Colonic mucosa (tissue), 4 donors: ENCODE results near the gene MYO19. TPM values are rescaled to one million over a fixed set of nuclear protein-coding genes. Genes with fewer than 3 reads are reported as not detected.

Experiments
- DNase-seq: peaks from one replicate; pipeline ENCODE4 v3.0.0-alpha.2; 2020
- H3K27ac ChIP-seq: fragments of 200-600 bp; one replicate; pipeline ENCODE4 v1.8.0; 2021
- H3K27me3 ChIP-seq: fragments of 200-600 bp; one replicate; pipeline ENCODE4 v1.8.0; 2021
- H3K36me3 ChIP-seq: fragments of 200-600 bp; one replicate; pipeline ENCODE4 v1.8.0; 2021
- H3K4me1 ChIP-seq: fragments of 200-600 bp; one replicate; pipeline ENCODE4 v1.8.0; 2021; ENCODE audit warnings: mild to moderate bottlenecking
- H3K4me3 ChIP-seq: fragments of 200-600 bp; one replicate; pipeline ENCODE4 v1.8.0; 2021
- H3K9ac ChIP-seq, 2 donors: one replicate each; pipeline ENCODE4 v1.7.0; 2013; ENCODE audit warnings: control low read depth in 2 of 2, low read depth in 2 of 2, low read length in 2 of 2
- H3K9me3 ChIP-seq: fragments of 200-600 bp; one replicate; pipeline ENCODE4 v1.8.0; 2021
- CTCF ChIP-seq: fragments of 200-600 bp; IDR thresholded peaks from one replicate; pipeline ENCODE4 v1.8.0; 2022; ENCODE audit warnings: antibody characterized with exemption, mild to moderate bottlenecking
- intact Hi-C: fragments of 100-400 bp; cut with DNase I; formaldehyde crosslinking; loops from one replicate; pipeline ENCODE4 v1.14.1; 2022
- total RNA-seq, 2 donors: library from RNA; stranded (reverse); fragmentation: NEBNext Ultra II Directional in 1 of 2; extraction: Animal tissue kit (Norgen Biotek cat#: 25700) in 1 of 2; gene quantifications; one replicate each; pipeline ENCODE4 v1.2.1, GENCODE V29; 2021
- donor health status: healthy.
- donor health status: DM: no; HTN: no; CAD: no.
- donor health status: DM: no; HTN: no; CAD: no.

MYO19 gene
- 100 to 1,000 TPM in 1 of 2 donors, 10 to 100 TPM in 1; 48.8 to 149 TPM for total RNA-seq

- no peak for TF ChIP-seq CTCF
- DNase-seq: peak; percentile 92
- no peaks in the 10 kb centered on the region for H3K27me3 ChIP-seq
- H3K4me1 ChIP-seq: peaks cover 4% of the 10 kb centered on the region
- peak within 1 kb of the TSS; percentile 93 to 98 for H3K9ac ChIP-seq
- no peaks in the 10 kb centered on the region for H3K9me3 ChIP-seq
- intact Hi-C loops: no loop called here
- H3K36me3 ChIP-seq: no peaks in the 10 kb centered on the region
- peak within 1 kb of the TSS; percentile 93 for H3K27ac ChIP-seq
- H3K4me3 ChIP-seq: peak within 1 kb of the TSS; percentile 87
These were observed at the start of gene MYO19, which contains the start of gene PIGW for GRCh38 chr17:36534840-36535668. Gene MYO19, minus strand, starts transcription at chr17:36534868. Its CDS starts 2,330 bp downstream, at chr17:36532538. Gene PIGW, plus strand, starts transcription at chr17:36534987. Its CDS starts 2,115 bp downstream, at chr17:36537102.

- Histone ChIP-seq H3K27me3 (no peaks in the 10 kb centered on the region), H3K4me1 (no peaks in the 10 kb centered on the region), H3K27ac (no peak overlapping the region), H3K36me3 (peaks cover 12% of the 10 kb centered on the region), H3K4me3 (no peak overlapping the region), H3K9ac (no peak overlapping the region), H3K9me3 (no peaks in the 10 kb centered on the region)
- TF ChIP-seq CTCF: no peak
- no peak for DNase-seq
- intact Hi-C loops: no loop called here
These were observed 49.1 kb upstream of the MYO19 start for GRCh38 chr17:36583787-36584186.

- H3K9ac ChIP-seq: no peak overlapping the region
- intact Hi-C loops: no loop called here
- peaks cover 9% of the 10 kb centered on the region for H3K36me3 ChIP-seq
These were observed 44.0 kb upstream of the MYO19 start for GRCh38 chr17:36578671-36579070.

GRCh38 chr17:36576793-36577192 is 42.1 kb upstream of the MYO19 start:
- no peaks in the 10 kb centered on the region for H3K9me3 ChIP-seq
- no peak overlapping the region for H3K9ac ChIP-seq
- H3K36me3 ChIP-seq: peaks cover 13% of the 10 kb centered on the region
- TF ChIP-seq CTCF: no peak
- H3K4me3 ChIP-seq: no peak overlapping the region
- no peaks in the 10 kb centered on the region for H3K27me3 ChIP-seq
- DNase-seq: no peak
- H3K4me1 ChIP-seq: no peaks in the 10 kb centered on the region
- no peak overlapping the region for H3K27ac ChIP-seq
- intact Hi-C loops: no loop called here

More at GRCh38 chr17:36578671-36579070, 44.0 kb upstream of the MYO19 start:
- Histone ChIP-seq H3K4me1 (no peaks in the 10 kb centered on the region), H3K27me3 (no peaks in the 10 kb centered on the region), H3K27ac (no peak overlapping the region), H3K9me3 (no peaks in the 10 kb centered on the region), H3K4me3 (no peak overlapping the region)
- no peak for DNase-seq
- no peak for TF ChIP-seq CTCF

- Histone ChIP-seq H3K9ac (no peak overlapping the region), H3K4me3 (no peak overlapping the region), H3K27me3 (no peaks in the 10 kb centered on the region), H3K36me3 (peaks cover 9% of the 10 kb centered on the region), H3K9me3 (no peaks in the 10 kb centered on the region), H3K4me1 (no peaks in the 10 kb centered on the region), H3K27ac (no peak overlapping the region)
- no peak for DNase-seq
- no peak for TF ChIP-seq CTCF
- intact Hi-C loops: no loop called here
These were observed 40.4 kb upstream of the MYO19 start for GRCh38 chr17:36575028-36575427.
